Measurements from ENCODE around the gene RARG.

Gene RARG

GRCh38 chr12:53233671-53234121, 1.7 kb upstream of the RARG start:
- peak overlapping the region; percentile 79 to 88 (median 84) for H3K4me3 Mint-ChIP-seq
- no peaks in the 10 kb centered on the region for H3K36me3 Mint-ChIP-seq (ENCODE audit: low read depth)

DNA sequence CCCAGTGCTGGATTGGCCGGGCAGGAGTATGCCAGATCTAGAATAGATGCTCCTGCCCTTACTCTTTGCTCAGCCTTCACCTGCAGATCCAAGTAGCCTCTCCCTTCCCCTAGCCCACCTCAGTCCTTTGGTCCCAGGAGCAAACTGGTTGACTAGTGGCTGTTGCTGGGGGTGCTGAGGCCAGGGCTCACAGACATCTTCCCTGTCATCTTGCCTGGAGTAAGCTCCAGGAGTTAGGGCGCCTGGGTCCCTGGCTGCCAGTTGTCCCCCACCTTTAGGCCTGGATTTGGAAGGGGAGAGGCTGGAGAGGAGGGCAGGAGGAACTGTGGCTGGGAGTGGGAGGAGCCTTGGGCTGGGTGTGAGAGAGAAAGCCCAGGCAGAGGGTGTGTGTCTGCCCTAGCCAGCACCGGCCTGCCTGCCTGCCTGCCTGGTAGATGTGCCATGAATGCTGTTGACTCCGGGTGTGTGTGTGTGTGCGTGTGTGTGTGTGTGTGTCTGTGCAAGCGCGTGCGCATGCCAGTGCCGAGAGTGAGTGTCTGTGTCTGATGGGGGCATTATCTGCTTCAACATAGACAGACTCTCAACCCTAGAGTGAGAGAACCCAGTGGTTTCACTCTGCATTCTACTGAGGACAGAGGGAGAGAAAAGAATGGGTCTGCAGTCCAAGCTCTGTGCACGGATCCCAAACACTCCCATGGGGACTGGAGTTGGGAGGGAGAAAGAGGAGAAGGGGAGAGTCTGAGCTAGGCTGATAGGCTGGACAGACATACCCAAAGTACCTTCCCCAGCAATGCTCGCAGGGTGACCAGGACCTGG, 845 bp upstream of the RARG start:
- TF ChIP-seq CTCF (IDR thresholded peaks at IDR 0.05; ENCODE audit: unreplicated experiment in 3 of 3): no peak

More at GRCh38 chr12:53233671-53234121, 1.7 kb upstream of the RARG start:
- Mint-ChIP-seq H3K27me3 (ENCODE audit: low read depth) (peaks cover 22% of the 10 kb centered on the region), H3K4me1 (peaks cover 51% of the 10 kb centered on the region), H3K9me3 (no peaks in the 10 kb centered on the region), H3K27ac (peak overlapping the region; percentile 43 to 94 (median 79))
- TF ChIP-seq CTCF (IDR thresholded peaks at IDR 0.05; ENCODE audit: unreplicated experiment in 3 of 3): no peak

DNA sequence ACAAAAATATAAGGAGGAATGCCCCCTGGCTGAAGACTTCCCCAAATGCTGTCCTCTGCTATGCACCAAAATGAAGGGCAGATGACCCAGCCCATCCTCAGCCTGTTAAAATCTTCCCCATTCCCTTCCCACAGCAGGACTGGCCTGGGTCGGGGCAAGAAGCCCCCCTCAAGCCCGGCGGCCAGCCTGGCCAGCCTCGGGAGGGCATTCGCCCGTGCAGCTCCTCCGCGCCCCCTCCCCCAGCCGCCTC, 413 bp downstream of the RARG start:
- peaks cover 52% of the 10 kb centered on the region for H3K4me1 Mint-ChIP-seq
- H3K36me3 Mint-ChIP-seq (ENCODE audit: low read depth): peaks cover 4% of the 10 kb centered on the region
- TF ChIP-seq CTCF (IDR thresholded peaks at IDR 0.05; ENCODE audit: unreplicated experiment in 3 of 3): no peak
- peak overlapping the region; percentile 79 to 84 (median 80) for H3K4me3 Mint-ChIP-seq
- peaks cover 26% of the 10 kb centered on the region for H3K27me3 Mint-ChIP-seq (ENCODE audit: low read depth)
- peak overlapping the region; percentile 51 to 82 (median 58) for H3K27ac Mint-ChIP-seq
- no peaks in the 10 kb centered on the region for H3K9me3 Mint-ChIP-seq

More for the DNA sequence above, 845 bp upstream of the RARG start:
- Mint-ChIP-seq H3K9me3 (no peaks in the 10 kb centered on the region), H3K4me3 (peak overlapping the region; percentile 79 to 90 (median 88)), H3K4me1 (peaks cover 51% of the 10 kb centered on the region), H3K27me3 (ENCODE audit: low read depth) (peaks cover 22% of the 10 kb centered on the region), H3K36me3 (ENCODE audit: low read depth) (no peaks in the 10 kb centered on the region), H3K27ac (peak overlapping the region; percentile 58 to 82 (median 75))

- no peak for TF ChIP-seq CTCF (IDR thresholded peaks at IDR 0.05; ENCODE audit: unreplicated experiment in 3 of 3)
- H3K4me1 Mint-ChIP-seq: peaks cover 50% of the 10 kb centered on the region
Measured at GRCh38 chr12:53230108-53230845, 1.7 kb downstream of the RARG start.

DNA sequence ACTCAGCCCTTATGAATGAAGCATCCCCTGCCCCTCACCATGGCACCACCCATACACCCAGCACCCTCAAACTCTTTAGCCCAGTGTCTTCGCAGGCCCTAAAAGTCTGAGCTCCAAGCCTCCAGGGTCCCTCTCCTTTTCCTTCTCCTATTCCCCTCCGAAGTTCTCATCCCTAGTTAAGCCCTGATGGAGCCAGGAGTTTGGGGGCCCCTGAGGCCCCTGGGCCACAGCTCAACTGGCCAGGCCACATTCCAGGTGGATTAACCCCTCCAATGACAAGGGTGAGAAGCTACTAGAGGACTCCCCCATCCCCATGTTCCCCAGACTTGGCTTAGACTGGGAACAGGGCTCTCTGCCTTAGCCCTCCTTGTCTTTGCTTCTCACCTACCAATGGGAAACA, 2.6 kb downstream of the RARG start:
- Mint-ChIP-seq H3K27ac (peak overlapping the region in 2 of 3 experiments; percentile 21 to 30), H3K9me3 (no peaks in the 10 kb centered on the region), H3K4me3 (peak overlapping the region; percentile 11 to 70 (median 50)), H3K27me3 (ENCODE audit: low read depth) (peaks cover 20% of the 10 kb centered on the region), H3K36me3 (ENCODE audit: low read depth) (peaks cover 4% of the 10 kb centered on the region), H3K4me1 (peaks cover 51% of the 10 kb centered on the region)
- no peak for TF ChIP-seq CTCF (IDR thresholded peaks at IDR 0.05; ENCODE audit: unreplicated experiment in 3 of 3)

More at GRCh38 chr12:53230108-53230845, 1.7 kb downstream of the RARG start:
- peaks cover 19% of the 10 kb centered on the region for H3K27me3 Mint-ChIP-seq (ENCODE audit: low read depth)
- H3K9me3 Mint-ChIP-seq: no peaks in the 10 kb centered on the region
- peak overlapping the region in 2 of 3 experiments; percentile 12 to 30 for H3K27ac Mint-ChIP-seq
- H3K36me3 Mint-ChIP-seq (ENCODE audit: low read depth): peaks cover 4% of the 10 kb centered on the region
- peak overlapping the region; percentile 50 to 79 (median 70) for H3K4me3 Mint-ChIP-seq
